Measurements from ENCODE around the gene TGFBI.

TGFBI gene

DNA sequence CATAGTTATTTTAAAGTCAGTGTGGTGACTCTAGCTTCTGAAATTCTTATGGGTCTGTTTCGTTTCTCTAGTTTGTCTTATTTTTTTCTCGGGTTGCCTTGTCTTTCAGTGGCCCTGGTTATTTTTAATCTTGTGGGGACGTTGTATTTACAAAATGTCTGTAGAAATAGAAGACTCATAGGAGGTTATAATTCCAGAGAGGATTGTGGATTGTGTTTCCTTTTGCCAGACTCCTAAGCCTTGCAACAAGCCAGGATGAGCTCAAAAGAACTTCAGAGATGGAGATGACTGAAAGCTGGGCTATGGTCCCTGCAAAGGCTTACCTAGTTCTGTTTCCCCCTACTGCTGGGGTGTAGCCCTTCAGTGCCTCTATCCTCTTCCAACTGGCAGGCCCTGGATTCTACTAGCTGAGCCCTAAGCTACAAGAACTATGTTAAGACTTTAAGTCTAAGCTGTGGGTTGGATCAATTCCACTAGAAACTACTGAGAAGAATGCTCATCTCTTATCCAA is 41.8 kb upstream of the TGFBI start:
- no peak overlapping the region for H3K4me3 ChIP-seq (ENCODE audit: low read depth, low read length)
- no peak for TF ChIP-seq CTCF (IDR thresholded peaks at IDR 0.05; ENCODE audit: borderline replicate concordance, insufficient read depth, low read depth, low read length)

DNA sequence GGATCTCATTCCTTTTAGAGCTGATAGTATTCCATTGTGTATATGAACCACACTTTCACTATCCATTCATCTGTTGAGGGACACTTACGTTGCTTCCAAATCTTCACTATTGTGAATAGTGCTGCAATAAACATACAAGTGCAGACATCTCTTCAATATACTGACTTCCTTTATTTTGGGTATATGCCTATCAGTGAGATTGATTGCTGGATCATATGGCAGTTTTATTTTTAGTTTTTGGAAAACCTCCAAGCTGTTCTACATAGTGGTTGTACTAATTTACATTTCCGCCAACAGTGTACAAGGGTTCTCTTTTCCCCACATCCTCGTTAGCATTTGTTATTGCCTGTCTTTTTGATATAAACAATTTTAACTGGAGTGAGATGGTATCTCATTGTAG is 40.2 kb upstream of the TGFBI start:
- no peak overlapping the region for H3K4me3 ChIP-seq (ENCODE audit: low read depth, low read length)
- TF ChIP-seq CTCF (IDR thresholded peaks at IDR 0.05; ENCODE audit: borderline replicate concordance, insufficient read depth, low read depth, low read length): no peak

DNA sequence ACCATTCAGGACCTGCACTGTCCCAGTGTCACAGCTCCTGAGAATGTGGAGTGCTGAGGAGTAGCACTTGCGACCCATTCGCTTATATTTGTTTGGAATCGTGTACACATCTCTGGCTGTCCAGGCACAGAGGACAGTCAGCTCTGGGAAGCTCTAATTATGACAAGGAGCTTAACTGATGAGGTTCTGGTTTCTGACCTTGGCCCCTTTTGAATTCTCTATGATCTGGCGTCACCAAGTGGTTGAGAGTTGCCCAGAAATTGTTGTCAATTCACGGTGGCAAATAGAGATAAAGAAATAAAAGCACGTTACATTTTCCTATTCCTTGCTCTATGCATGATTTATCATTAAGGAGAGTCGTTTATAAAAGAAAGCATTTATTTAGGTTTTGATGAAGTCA is 39.1 kb upstream of the TGFBI start:
- TF ChIP-seq CTCF (IDR thresholded peaks at IDR 0.05; ENCODE audit: borderline replicate concordance, insufficient read depth, low read depth, low read length): no peak
- H3K4me3 ChIP-seq (ENCODE audit: low read depth, low read length): no peak overlapping the region

- no peak overlapping the region for H3K4me3 ChIP-seq (ENCODE audit: low read depth, low read length)
- no peak for TF ChIP-seq CTCF (IDR thresholded peaks at IDR 0.05; ENCODE audit: borderline replicate concordance, insufficient read depth, low read depth, low read length)
Observed at GRCh38 chr5:135990528-135991255, 38.1 kb upstream of the TGFBI start.

GRCh38 chr5:135991429-135991828 is 37.4 kb upstream of the TGFBI start:
- no peak for TF ChIP-seq CTCF (IDR thresholded peaks at IDR 0.05; ENCODE audit: borderline replicate concordance, insufficient read depth, low read depth, low read length)
- H3K4me3 ChIP-seq (ENCODE audit: low read depth, low read length): no peak overlapping the region

- no peak for TF ChIP-seq CTCF (IDR thresholded peaks at IDR 0.05; ENCODE audit: borderline replicate concordance, insufficient read depth, low read depth, low read length)
- no peak overlapping the region for H3K4me3 ChIP-seq (ENCODE audit: low read depth, low read length)
Observed at GRCh38 chr5:135993335-135993879, 35.4 kb upstream of the TGFBI start.

Data from GM12875 (cell line).